ENCODE data around the gene KDM4C. TPM values are rescaled to one million over a fixed set of nuclear protein-coding genes. Genes with fewer than 3 reads are reported as not detected.

Gene KDM4C
- total and polyA plus RNA-seq, 2 of the 4 experiments (the other 2 are of a cell fraction) = 11.8 to 23.8 TPM

DNA sequence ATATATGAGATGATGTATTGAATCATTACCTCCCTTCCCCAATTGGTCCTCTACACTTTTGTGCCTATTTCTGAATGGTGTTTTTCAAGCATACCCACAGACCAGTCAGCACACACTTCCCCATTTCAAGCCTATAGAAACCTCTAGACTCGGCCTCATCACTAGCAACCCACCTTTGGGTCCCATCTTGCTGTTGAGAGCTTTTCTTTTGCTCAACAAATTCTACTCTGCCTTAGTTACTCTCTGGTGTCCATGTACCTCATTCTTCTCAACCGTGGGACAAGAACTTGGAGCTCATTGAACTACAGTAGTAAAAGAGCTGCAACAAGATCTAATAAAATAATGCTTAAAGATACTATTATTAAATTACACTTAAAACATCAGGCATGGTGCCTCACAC is 49.0 kb upstream of the KDM4C start (continued):
- TF ChIP-seq, protein P1, sequence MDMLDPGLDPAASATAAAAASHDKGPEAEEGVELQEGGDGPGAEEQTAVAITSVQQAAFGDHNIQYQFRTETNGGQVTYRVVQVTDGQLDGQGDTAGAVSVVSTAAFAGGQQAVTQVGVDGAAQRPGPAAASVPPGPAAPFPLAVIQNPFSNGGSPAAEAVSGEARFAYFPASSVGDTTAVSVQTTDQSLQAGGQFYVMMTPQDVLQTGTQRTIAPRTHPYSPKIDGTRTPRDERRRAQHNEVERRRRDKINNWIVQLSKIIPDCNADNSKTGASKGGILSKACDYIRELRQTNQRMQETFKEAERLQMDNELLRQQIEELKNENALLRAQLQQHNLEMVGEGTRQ (IDR thresholded peaks at IDR 0.05; ENCODE audit: low read depth, low read length) = no peak

DNA sequence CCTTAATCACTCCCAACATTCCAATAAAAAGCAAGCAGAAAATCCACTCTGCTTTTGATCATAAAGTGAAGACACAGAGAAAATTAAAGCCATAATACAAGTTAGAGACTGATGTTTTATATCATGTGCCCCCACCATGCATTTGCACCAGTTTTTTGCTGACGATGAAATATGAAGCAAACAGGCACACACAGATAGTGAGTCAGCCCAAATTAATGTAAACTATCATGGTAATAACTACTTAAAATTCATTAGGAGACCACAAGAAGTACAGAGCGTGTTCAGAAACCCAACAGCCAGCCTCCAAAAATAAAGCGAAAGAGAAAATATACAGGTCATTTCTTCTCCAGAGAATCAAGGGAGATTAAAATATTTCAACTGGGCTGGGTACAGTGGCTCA is 46.4 kb upstream of the KDM4C start:
- H3K18ac ChIP-seq (ENCODE audit: low read depth, low read length) = no peak overlapping the region
- H3K27me3 ChIP-seq (ENCODE audit: control insufficient read depth, insufficient read depth, low read length) = no peaks in the 10 kb centered on the region
- H3K27ac ChIP-seq (ENCODE audit: insufficient read depth, low read length) = no peak overlapping the region
- H3K9ac ChIP-seq (ENCODE audit: low read depth, low read length) = no peak overlapping the region
- no peak overlapping the region for H2BK15ac ChIP-seq (ENCODE audit: low read depth, low read length)
- CTCF ChIA-PET = no interaction called here
- H2BK20ac ChIP-seq (ENCODE audit: low read depth, low read length) = no peak overlapping the region
- H4K5ac ChIP-seq (ENCODE audit: low read depth, low read length) = no peak overlapping the region
- POLR2A ChIA-PET (ENCODE audit: unreplicated experiment) = interaction anchor here (0.6 to 0.7 kb wide), 2 partner anchors 28 to 47 kb away, joined by 3 read pairs; partner anchors contain the start of gene KDM4C
- no peak overlapping the region for H4K91ac ChIP-seq (ENCODE audit: insufficient read depth, low read depth, low read length)
- no peak overlapping the region for H3K4ac ChIP-seq (ENCODE audit: low read depth, low read length)
- H3K4me3 ChIP-seq (ENCODE audit: insufficient read depth, low read depth, low read length) = no peak overlapping the region
- peaks cover 5% of the 10 kb centered on the region; the same call in 1 of the 2 replicates for H3K9me1 ChIP-seq (ENCODE audit: insufficient read depth, low read length)
- H2BK5ac ChIP-seq (ENCODE audit: low read depth, low read length, poor library complexity, severe bottlenecking) = no peak overlapping the region
- DNase-seq (peak; percentile 67), ATAC-seq (ENCODE audit: low read depth) (peak; percentile 81)
- H3K4me2 ChIP-seq (ENCODE audit: low read depth, low read length) = peak overlapping the region; percentile 5
- H3K4me1 ChIP-seq (ENCODE audit: control insufficient read depth, insufficient read depth, low read length) = peaks cover 2% of the 10 kb centered on the region; the same call in 1 of the 2 replicates
- H3K23ac ChIP-seq (ENCODE audit: low read depth, low read length) = no peak overlapping the region
- WGBS, 2 experiments (ENCODE audit: extremely low coverage in 2 of 2, insufficient read length in 1 of 2) = no CpG with 5 or more reads among the region's 3 CpGs
- H2BK120ac ChIP-seq (ENCODE audit: low read depth, low read length) = no peak overlapping the region
- H2AK9ac ChIP-seq (replicated peaks; ENCODE audit: low read depth, low read length, poor library complexity) = no peak overlapping the region
- BruUV-seq (replicated peaks) = no TSS peak
- H3K36me3 ChIP-seq (ENCODE audit: control insufficient read depth, insufficient read depth, low read length) = no peaks in the 10 kb centered on the region
- intact Hi-C loops (cut with micrococcal nuclease) (loop anchor here (1.0 kb wide), 1 partner anchor 12 kb away; no protein-coding TSS in a partner anchor), in situ Hi-C loops (cut with MboI; ENCODE audit: low sequenced_read_pairs) (no loop called here), dilution Hi-C loops (cut with HindIII; ENCODE audit: low sequenced_read_pairs, unreplicated experiment) (no loop called here)
- H2AK5ac ChIP-seq (ENCODE audit: low read depth, low read length) = no peak overlapping the region
- no peaks in the 10 kb centered on the region for H4K20me1 ChIP-seq (ENCODE audit: insufficient read depth, low read length)
- H3K14ac ChIP-seq (replicated peaks; ENCODE audit: low read depth, low read length) = no peak overlapping the region
- no peaks in the 10 kb centered on the region for H3K79me1 ChIP-seq (ENCODE audit: low read depth in 1 of 2, low read length in 2 of 2)
- H3K9me3 ChIP-seq (ENCODE audit: control insufficient read depth, insufficient read depth, low read length) = no peaks in the 10 kb centered on the region
- no peak overlapping the region for H4K8ac ChIP-seq (ENCODE audit: low read depth in 2 of 2, low read length in 2 of 2)
- TF ChIP-seq, protein P1 (IDR thresholded peaks at IDR 0.05; ENCODE audit: low read depth, low read length) = no peak
- TF ChIP-seq MAFK (IDR thresholded peaks at IDR 0.05; ENCODE audit: low read depth, low read length) (peak; percentile 92), NFE2L2 (IDR thresholded peaks at IDR 0.05; ENCODE audit: low read depth, low read length) (peak; percentile 15; the same call in 1 of the 2 replicates), MXI1 (IDR thresholded peaks at IDR 0.05; ENCODE audit: borderline replicate concordance, low read depth, low read length) (no peak), FOS (IDR thresholded peaks at IDR 0.05; ENCODE audit: low read depth, low read length) (peak; percentile 40; the same call in 1 of the 2 replicates)
- no peak overlapping the region for H2AFZ ChIP-seq (replicated peaks; ENCODE audit: low read length, poor library complexity)
- no peak overlapping the region for H3K56ac ChIP-seq (ENCODE audit: extremely low read depth, insufficient read depth, low read length)
